Liver (tissue), 9 donors: ENCODE measurements around the gene RCN2. TPM values are rescaled to one million over a fixed set of nuclear protein-coding genes. Genes with fewer than 3 reads are reported as not detected.

Experiments used
- DNase-seq: peaks from one replicate; pipeline ENCODE4 v3.0.0-alpha.2; 2017; ENCODE audit warnings: low spot score
- H3K27ac ChIP-seq, 2 donors: one replicate each; pipeline ENCODE4 v1.7.0; 2013; ENCODE audit warnings: inconsistent platforms in 2 of 2, low read length in 2 of 2, control low read depth in 1 of 2, low read depth in 1 of 2, mild to moderate bottlenecking in 1 of 2
- H3K27me3 ChIP-seq, 4 donors: one replicate each; pipeline versions ENCODE4 v1.6.1 to v1.7.0; 2013; ENCODE audit warnings: low read length in 3 of 4, inconsistent platforms in 1 of 4, mild to moderate bottlenecking in 1 of 4, moderate library complexity in 1 of 4; ENCODE audit not compliant: control insufficient read depth in 4 of 4, insufficient read depth in 4 of 4
- H3K36me3 ChIP-seq, 4 donors: one replicate each; pipeline versions ENCODE4 v1.6.1 to v1.7.0; 2013; ENCODE audit warnings: low read length in 3 of 4, mild to moderate bottlenecking in 3 of 4, low read depth in 1 of 4, moderate library complexity in 1 of 4; ENCODE audit not compliant: control insufficient read depth in 4 of 4, insufficient read depth in 3 of 4
- H3K4me1 ChIP-seq, 4 donors: one replicate each; pipeline versions ENCODE4 v1.6.1 to v1.7.0; 2013; ENCODE audit warnings: low read length in 3 of 4, mild to moderate bottlenecking in 3 of 4, moderate library complexity in 1 of 4; ENCODE audit not compliant: control insufficient read depth in 4 of 4, insufficient read depth in 4 of 4
- H3K4me3 ChIP-seq, 3 donors: one replicate each; pipeline versions ENCODE4 v1.6.1 to v1.7.0; 2013; ENCODE audit warnings: low read length in 3 of 3, control low read depth in 1 of 3, low read depth in 1 of 3, mild to moderate bottlenecking in 1 of 3
- H3K9ac ChIP-seq, 2 donors: one replicate each; pipeline ENCODE4 v1.7.0; 2013; ENCODE audit warnings: low read length in 2 of 2, mild to moderate bottlenecking in 2 of 2, moderate library complexity in 2 of 2, control low read depth in 1 of 2, low read depth in 1 of 2
- H3K9me3 ChIP-seq, 4 donors: one replicate each; pipeline versions ENCODE4 v1.6.1 to v1.7.0; 2013; ENCODE audit warnings: low read length in 3 of 4; ENCODE audit not compliant: control insufficient read depth in 4 of 4
- EGR1 ChIP-seq, 2 donors: IDR thresholded peaks; 2 replicates each; pipeline ENCODE4 v1.6.1; 2016 to 2018; ENCODE audit warnings: antibody characterized with exemption in 2 of 2, low read depth in 2 of 2
- FOXA1 ChIP-seq: IDR thresholded peaks from 2 replicates; pipeline ENCODE4 v1.6.1; 2016; ENCODE audit warnings: antibody characterized with exemption
- FOXA2 ChIP-seq: IDR thresholded peaks from 2 replicates; pipeline ENCODE4 v1.6.1; 2016; ENCODE audit warnings: antibody characterized with exemption
- GABPA ChIP-seq, 2 donors: IDR thresholded peaks in 1 of 2; conservative IDR thresholded peaks in 1 of 2; 2 replicates each; pipeline ENCODE4 v1.6.1; 2016; ENCODE audit warnings: antibody characterized with exemption in 2 of 2, mild to moderate bottlenecking in 1 of 2, moderate library complexity in 1 of 2
- HNF4A ChIP-seq, 2 donors: conservative IDR thresholded peaks; 2 replicates each; pipeline ENCODE4 v1.6.1; 2016; ENCODE audit warnings: antibody characterized with exemption in 2 of 2, mild to moderate bottlenecking in 2 of 2
- HNF4G ChIP-seq: IDR thresholded peaks from 2 replicates; pipeline ENCODE4 v1.6.1; 2016; ENCODE audit warnings: antibody characterized with exemption
- NR2F2 ChIP-seq: IDR thresholded peaks from 2 replicates; pipeline ENCODE4 v1.6.1; 2016; ENCODE audit warnings: antibody characterized with exemption
- RAD21 ChIP-seq, 2 donors: IDR thresholded peaks; 2 replicates each; pipeline ENCODE4 v1.6.1; 2016; ENCODE audit warnings: antibody characterized with exemption in 2 of 2, mild to moderate bottlenecking in 2 of 2
- TAF1 ChIP-seq: conservative IDR thresholded peaks from 2 replicates; pipeline ENCODE4 v1.6.1; 2016; ENCODE audit warnings: antibody characterized with exemption, mild to moderate bottlenecking
- WGBS: extraction: QIAGEN DNeasy Blood & Tissue Kit; methylation state at CpG from one replicate; pipeline ENCODE4 v1.1.7; 2013; 5-methylcytosine and 5-hydroxymethylcytosine counted together
- polyA plus RNA-seq, 2 donors: library from polyadenylated mRNA; stranded (reverse) in 1 of 2; unstranded in 1 of 2; fragments of 200-250 nt in 1 of 2; fragments of >200 nt in 1 of 2; fragmentation: Nextera tagmentation in 1 of 2; extraction: Ambion mirVana in 1 of 2; gene quantifications; one replicate each; pipeline versions ENCODE4 v1.2.1 to v1.2.3, GENCODE V29; 2013 to 2015
- total RNA-seq, 2 donors: library from RNA; depleted of rRNA; stranded (reverse); fragments of >200 nt; gene quantifications; one replicate each; pipeline ENCODE4 v1.2.3, GENCODE V29; 2014
- TF ChIP-seq, protein P1 (sequence below): fragments of 150-350 bp; IDR thresholded peaks from 2 replicates; pipeline ENCODE4 v1.5.1; 2017; ENCODE audit warnings: improper control_type of control experiment, low read depth, low read length; ENCODE audit not compliant: missing input control
- TF ChIP-seq, protein P2 (sequence below): IDR thresholded peaks from 2 replicates; pipeline ENCODE4 v1.6.1; 2016; ENCODE audit warnings: antibody characterized with exemption
- TF ChIP-seq, protein P3 (sequence below): IDR thresholded peaks from 2 replicates; pipeline ENCODE4 v1.6.1; 2016; ENCODE audit warnings: antibody characterized with exemption
- donor health status: healthy.
- donor health status: healthy.
- donor health status: healthy.
- donor health status: healthy.
- donor health status: healthy.

RCN2 gene
- total and polyA plus RNA-seq, 4 donors = 8.7 to 28.2 (median 15.1) TPM

DNA sequence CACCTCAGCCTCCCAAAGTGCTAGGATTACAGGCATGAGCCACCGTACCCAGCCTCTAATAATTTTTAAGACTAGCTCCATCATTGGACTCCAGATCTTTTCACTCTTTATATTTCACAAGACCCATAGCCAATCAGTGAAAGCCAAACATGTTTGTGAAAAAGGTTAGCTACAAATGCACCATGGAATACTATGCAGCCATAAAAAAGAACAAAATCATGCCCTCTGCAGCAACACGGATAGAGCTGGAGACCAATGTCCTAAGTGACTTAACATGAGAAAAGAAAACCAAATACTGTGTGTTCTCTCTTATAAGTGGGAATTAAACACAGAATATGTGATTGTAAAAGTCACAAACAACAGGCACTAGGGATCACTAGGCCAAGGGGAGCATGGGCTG is 29.6 kb upstream of the RCN2 start:
- TF ChIP-seq HNF4G = no peak
- TF ChIP-seq, protein P1, sequence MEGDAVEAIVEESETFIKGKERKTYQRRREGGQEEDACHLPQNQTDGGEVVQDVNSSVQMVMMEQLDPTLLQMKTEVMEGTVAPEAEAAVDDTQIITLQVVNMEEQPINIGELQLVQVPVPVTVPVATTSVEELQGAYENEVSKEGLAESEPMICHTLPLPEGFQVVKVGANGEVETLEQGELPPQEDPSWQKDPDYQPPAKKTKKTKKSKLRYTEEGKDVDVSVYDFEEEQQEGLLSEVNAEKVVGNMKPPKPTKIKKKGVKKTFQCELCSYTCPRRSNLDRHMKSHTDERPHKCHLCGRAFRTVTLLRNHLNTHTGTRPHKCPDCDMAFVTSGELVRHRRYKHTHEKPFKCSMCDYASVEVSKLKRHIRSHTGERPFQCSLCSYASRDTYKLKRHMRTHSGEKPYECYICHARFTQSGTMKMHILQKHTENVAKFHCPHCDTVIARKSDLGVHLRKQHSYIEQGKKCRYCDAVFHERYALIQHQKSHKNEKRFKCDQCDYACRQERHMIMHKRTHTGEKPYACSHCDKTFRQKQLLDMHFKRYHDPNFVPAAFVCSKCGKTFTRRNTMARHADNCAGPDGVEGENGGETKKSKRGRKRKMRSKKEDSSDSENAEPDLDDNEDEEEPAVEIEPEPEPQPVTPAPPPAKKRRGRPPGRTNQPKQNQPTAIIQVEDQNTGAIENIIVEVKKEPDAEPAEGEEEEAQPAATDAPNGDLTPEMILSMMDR = no peak
- no peak for TF ChIP-seq RAD21 (IDR thresholded peaks at IDR 0.05)
- no peak for TF ChIP-seq NR2F2
- TF ChIP-seq, protein P2, sequence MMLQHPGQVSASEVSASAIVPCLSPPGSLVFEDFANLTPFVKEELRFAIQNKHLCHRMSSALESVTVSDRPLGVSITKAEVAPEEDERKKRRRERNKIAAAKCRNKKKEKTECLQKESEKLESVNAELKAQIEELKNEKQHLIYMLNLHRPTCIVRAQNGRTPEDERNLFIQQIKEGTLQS = no peak
- TF ChIP-seq FOXA1 = no peak
- TF ChIP-seq GABPA (IDR thresholded peaks at IDR 0.05 in 1 of 2, conservative IDR thresholded peaks at IDR 0.05 in 1 of 2) = no peak
- no peak for TF ChIP-seq HNF4A (conservative IDR thresholded peaks at IDR 0.05)
- no peak for TF ChIP-seq EGR1 (IDR thresholded peaks at IDR 0.05; ENCODE audit: low read depth in 2 of 2)
- H3K36me3 ChIP-seq = no peaks in the 10 kb centered on the region
- no peak overlapping the region for H3K9ac ChIP-seq
- no peak overlapping the region for H3K4me3 ChIP-seq
- DNase-seq = no peak
- peaks cover 3 to 36% (median 22%) of the 10 kb centered on the region in 4 donors for H3K4me1 ChIP-seq
- H3K27me3 ChIP-seq = no peaks in the 10 kb centered on the region
- H3K9me3 ChIP-seq = no peaks in the 10 kb centered on the region
- H3K27ac ChIP-seq = no peak overlapping the region
- WGBS = 97% methylated on average over 2 of the region's 2 CpGs

DNA sequence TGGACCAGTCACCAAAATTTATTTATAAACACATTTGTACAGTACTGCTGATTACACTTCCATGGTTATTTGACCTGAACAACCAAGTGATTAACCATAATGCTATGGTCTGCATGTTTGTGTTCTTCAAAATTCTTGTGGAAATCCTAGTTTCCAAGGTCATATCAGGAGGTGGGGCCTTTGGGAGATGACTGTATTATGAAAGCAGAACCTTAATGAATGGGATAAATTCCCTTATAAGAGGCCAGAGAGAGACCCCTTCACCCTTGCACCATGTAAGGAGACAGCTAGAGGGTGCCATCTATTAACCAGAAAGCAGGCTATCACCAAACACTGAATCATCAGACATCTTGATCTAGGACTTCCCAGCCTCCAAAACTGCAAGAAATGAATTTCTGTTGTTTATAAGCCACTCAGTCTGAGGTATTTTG is 28.3 kb upstream of the RCN2 start:
- Histone ChIP-seq H3K27ac (peak overlapping the region; percentile 59 to 69), H3K4me3 (peak overlapping the region in 2 of 3 donors; percentile 18 to 35), H3K27me3 (no peaks in the 10 kb centered on the region), H3K4me1 (peaks cover 3 to 36% (median 22%) of the 10 kb centered on the region in 4 donors), H3K36me3 (no peaks in the 10 kb centered on the region), H3K9me3 (no peaks in the 10 kb centered on the region), H3K9ac (peak overlapping the region; percentile 39 to 47)
- TF ChIP-seq GABPA (IDR thresholded peaks at IDR 0.05 in 1 of 2, conservative IDR thresholded peaks at IDR 0.05 in 1 of 2) = no peak
- TF ChIP-seq RAD21 (IDR thresholded peaks at IDR 0.05) = peak; percentile 36 to 40
- TF ChIP-seq, protein P3, sequence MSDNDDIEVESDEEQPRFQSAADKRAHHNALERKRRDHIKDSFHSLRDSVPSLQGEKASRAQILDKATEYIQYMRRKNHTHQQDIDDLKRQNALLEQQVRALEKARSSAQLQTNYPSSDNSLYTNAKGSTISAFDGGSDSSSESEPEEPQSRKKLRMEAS = no peak
- TF ChIP-seq, protein P2 = no peak
- no peak for TF ChIP-seq TAF1
- no peak for TF ChIP-seq FOXA2
- TF ChIP-seq EGR1 (IDR thresholded peaks at IDR 0.05; ENCODE audit: low read depth in 2 of 2) = no peak
- DNase-seq = no peak

DNA sequence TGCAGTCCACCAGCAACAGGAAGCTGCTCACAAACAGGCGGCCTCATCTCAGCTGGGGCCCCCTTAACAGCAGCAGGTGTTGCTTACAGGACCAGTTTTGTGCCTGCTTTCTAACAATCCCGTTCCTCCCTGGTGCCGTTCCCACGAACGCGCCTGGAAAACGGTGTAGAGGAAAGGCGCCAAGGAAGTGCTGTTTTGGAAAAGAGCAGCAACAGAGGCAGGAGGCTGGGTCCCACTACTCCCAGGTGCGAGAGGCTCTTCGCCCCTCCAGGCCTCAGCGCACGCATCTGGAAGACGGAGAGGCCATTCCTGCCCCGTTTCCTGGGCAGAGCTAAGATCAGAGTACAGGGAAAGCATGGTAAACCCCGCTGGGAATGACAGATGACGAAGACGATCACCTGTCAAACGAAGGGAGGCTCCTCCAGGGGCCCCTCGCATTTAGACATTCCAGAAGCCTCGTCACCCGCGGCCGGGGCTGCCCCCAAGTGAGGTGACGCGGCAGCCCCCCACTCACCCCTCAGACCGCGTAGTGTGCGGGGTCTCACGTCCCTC is 27.0 kb upstream of the RCN2 start:
- Histone ChIP-seq H3K9ac (peak overlapping the region; percentile 29 to 85), H3K36me3 (no peaks in the 10 kb centered on the region), H3K9me3 (no peaks in the 10 kb centered on the region), H3K27ac (peak overlapping the region; percentile 89 to 95), H3K4me3 (peak overlapping the region; percentile 57 to 88 (median 87)), H3K27me3 (no peaks in the 10 kb centered on the region), H3K4me1 (peaks cover 3 to 36% (median 22%) of the 10 kb centered on the region in 4 donors)
- DNase-seq = peak; percentile 34
- TF ChIP-seq, protein P3 = peak; percentile 19
- no peak for TF ChIP-seq FOXA1
- WGBS = under 1% methylated on average over 29 of the region's 29 CpGs
